Immature natural killer cell (primary cell): ENCODE measurements around the gene ATXN7L3. TPM values are rescaled to one million over a fixed set of nuclear protein-coding genes. Genes with fewer than 3 reads are reported as not detected.
"Not testable (repeated sequence)": the region's sequence is repeated elsewhere in the genome, so short reads cannot be mapped to it uniquely, and the experiment has no call there.

Source experiments
- DNase-seq, 3 donors: peaks; one replicate each; pipeline ENCODE4 v3.0.0; 2022; ENCODE audit warnings: mixed read lengths in 1 of 3
- H3K27ac Mint-ChIP-seq, 6 donors: one replicate each; pipeline ENCODE4 v1.8.0; 2020; ENCODE audit warnings: mixed read lengths in 6 of 6, mild to moderate bottlenecking in 5 of 6, inconsistent platforms in 4 of 6, moderate library complexity in 3 of 6
- H3K27me3 Mint-ChIP-seq, 3 donors: one replicate each; pipeline ENCODE4 v1.8.0; 2020 to 2021; ENCODE audit warnings: low read depth in 3 of 3, mild to moderate bottlenecking in 3 of 3, mixed read lengths in 3 of 3, moderate library complexity in 3 of 3, inconsistent platforms in 1 of 3
- H3K36me3 Mint-ChIP-seq, 3 donors: one replicate each; pipeline ENCODE4 v1.8.0; 2020; ENCODE audit warnings: mixed read lengths in 3 of 3, inconsistent platforms in 2 of 3, mild to moderate bottlenecking in 2 of 3
- H3K4me1 Mint-ChIP-seq, 2 donors: one replicate each; pipeline ENCODE4 v1.8.0; 2020; ENCODE audit warnings: inconsistent platforms in 2 of 2, mild to moderate bottlenecking in 2 of 2, mixed read lengths in 2 of 2, moderate library complexity in 1 of 2
- H3K4me3 Mint-ChIP-seq, 5 donors: one replicate each; pipeline ENCODE4 v1.8.0; 2020; ENCODE audit warnings: mild to moderate bottlenecking in 5 of 5, mixed read lengths in 5 of 5, inconsistent platforms in 3 of 5, moderate library complexity in 3 of 5
- H3K9me3 Mint-ChIP-seq, 6 donors: one replicate each; pipeline ENCODE4 v1.8.0; 2020; ENCODE audit warnings: mild to moderate bottlenecking in 6 of 6, mixed read lengths in 6 of 6, inconsistent platforms in 4 of 6, moderate library complexity in 3 of 6
- polyA plus RNA-seq, 3 donors: library from polyadenylated mRNA; unstranded; fragments of 300-500 nt; fragmentation: Illumina TruSeq; gene quantifications; one replicate each; pipeline ENCODE4 v1.2.3, GENCODE V29; 2021

Gene ATXN7L3, protein sequence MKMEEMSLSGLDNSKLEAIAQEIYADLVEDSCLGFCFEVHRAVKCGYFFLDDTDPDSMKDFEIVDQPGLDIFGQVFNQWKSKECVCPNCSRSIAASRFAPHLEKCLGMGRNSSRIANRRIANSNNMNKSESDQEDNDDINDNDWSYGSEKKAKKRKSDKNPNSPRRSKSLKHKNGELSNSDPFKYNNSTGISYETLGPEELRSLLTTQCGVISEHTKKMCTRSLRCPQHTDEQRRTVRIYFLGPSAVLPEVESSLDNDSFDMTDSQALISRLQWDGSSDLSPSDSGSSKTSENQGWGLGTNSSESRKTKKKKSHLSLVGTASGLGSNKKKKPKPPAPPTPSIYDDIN
- 10 to 100 TPM in 1 of 3 donors, 1 to 10 TPM in 2; 5.1 to 11.9 (median 6.8) TPM for polyA plus RNA-seq

DNA sequence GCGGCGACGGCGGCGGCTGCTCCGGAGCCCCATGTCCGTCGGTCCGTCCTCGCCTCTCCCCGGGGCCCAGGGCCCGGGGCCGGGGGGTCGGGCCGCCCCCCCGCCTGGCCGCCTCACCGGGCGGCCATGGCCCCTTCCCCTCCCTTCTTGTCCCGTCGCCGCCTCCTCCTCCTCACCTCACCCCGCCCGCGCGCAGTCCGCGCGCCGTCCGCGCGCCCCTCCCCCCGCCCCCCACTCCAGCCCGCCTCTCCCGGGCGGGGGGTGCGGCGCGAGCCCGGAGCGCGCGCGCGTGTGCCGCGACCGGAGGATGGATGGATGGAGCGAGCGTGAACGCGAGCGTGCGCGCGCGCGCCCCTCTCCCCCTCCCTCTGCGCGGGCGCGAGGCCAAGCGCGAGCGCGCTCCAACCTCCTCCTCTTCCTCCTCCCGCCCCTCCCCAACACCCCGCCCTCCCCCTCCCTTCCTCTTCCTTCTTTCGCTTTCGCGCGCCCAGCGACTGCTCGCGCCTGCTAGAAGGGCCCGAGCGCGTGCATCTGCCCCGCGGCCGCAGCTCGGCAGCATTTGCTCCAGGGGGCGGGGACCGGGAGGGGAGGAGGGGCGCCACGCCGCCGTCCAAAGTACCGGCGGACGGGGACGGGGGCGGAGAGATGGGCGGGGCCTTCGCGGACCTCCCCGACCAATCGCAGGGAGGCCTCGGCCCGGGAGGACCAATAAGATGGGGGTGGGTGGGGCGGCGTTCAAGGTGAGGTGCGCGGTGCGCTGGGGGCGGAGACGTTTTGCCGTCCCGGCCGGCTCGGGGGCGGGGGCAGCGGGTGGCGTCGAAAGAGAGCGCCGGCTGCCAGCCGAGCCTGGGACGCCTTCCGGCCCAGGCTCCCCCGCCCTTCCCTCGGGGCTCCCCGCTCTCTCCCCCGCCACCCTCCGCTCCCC is at the start of gene ATXN7L3:
TSS of gene ATXN7L3 (minus strand) at position 332 of the 925 bp plus-strand sequence. CDS start 1,814 bp downstream, outside the sequence.
- Mint-ChIP-seq H3K4me1 (peaks cover 36 to 49% of the 10 kb centered on the region in 2 donors), H3K9me3 (no peaks in the 10 kb centered on the region), H3K27me3 (peaks cover 0 to 13% (median 10%) of the 10 kb centered on the region in 3 donors), H3K4me3 (peak within 1 kb of the TSS; percentile 88 to 94 (median 90)), H3K27ac (peak within 1 kb of the TSS; percentile 84 to 98 (median 95)), H3K36me3 (peaks cover 0 to 10% (median 3%) of the 10 kb centered on the region in 3 donors)
- DNase-seq: peak; percentile 96 to 98 (median 98)

DNA sequence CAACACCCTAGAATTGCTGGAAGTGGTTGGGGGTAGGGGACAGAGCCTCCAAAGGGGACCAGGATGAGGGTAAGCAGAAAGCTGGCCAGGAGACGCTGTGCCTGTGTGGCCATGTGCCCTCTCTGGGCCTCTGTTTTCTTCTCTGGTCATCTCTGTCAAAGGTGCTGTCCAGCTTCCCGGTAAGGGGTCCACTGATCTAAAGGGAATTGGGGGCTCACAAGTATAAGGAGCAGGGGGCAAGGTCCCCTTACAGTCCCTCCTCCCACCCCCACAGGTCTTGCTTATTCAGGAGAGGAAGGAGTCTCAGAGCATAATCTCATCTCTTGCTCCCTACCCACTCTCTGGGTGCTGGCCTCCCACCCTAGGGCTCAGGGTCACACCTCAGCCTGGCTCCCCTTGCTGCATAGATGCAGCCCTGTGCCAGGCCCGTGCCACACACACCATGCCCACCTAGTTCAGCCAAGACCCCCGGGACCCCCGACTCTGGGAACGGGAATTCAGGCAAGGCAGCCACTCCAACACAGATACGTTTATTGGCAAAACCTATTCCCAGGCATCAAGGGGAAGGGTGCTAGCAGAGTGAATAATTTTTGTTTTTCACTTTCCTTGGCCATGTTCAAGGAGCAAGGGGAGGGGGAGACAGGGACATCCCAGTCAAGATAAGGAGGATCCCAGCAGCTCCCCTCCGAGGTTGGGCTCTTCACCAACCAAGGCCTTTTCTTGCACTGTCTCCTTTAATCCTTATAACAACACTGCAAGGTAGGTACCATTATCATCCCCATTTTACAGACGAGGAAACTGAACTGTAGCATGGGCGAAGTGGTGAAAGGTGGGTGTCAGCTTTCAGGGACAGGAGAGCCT is 48.4 kb upstream of the ATXN7L3 start:
- DNase-seq: no peak
- H3K27me3 Mint-ChIP-seq: peaks cover 9 to 16% (median 10%) of the 10 kb centered on the region in 3 donors
- H3K4me3 Mint-ChIP-seq: no peak overlapping the region
- H3K27ac Mint-ChIP-seq: peak overlapping the region; percentile 31 to 85 (median 66)
- H3K9me3 Mint-ChIP-seq: no peaks in the 10 kb centered on the region
- peaks cover 44% of the 10 kb centered on the region in 2 donors for H3K4me1 Mint-ChIP-seq
- H3K36me3 Mint-ChIP-seq: peaks cover 0 to 1% (median 0%) of the 10 kb centered on the region in 3 donors

DNA sequence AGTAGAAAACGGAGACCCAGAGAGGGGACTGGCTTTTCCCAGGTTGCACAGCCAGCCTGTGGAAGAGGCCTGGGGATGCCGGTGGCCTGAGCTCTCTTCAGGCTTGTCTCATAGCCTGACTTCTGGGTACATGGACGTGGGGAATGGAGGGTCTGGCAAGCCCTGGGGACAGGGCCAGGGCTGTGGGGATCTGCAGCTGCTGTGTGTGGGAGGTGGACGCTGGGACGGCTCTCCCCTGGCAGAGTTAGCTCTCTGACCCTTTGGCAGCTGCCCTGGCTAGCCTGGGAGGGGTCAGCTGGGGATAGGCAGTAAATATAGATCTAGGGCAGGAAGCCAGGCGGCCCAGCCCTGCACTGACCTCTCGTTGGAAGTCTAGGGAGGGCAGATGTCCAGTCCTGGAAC is 47.8 kb upstream of the ATXN7L3 start:
- peak overlapping the region in 5 of 6 donors; percentile 31 to 92 (median 76) for H3K27ac Mint-ChIP-seq
- H3K27me3 Mint-ChIP-seq: peaks cover 9 to 16% (median 10%) of the 10 kb centered on the region in 3 donors
- H3K4me1 Mint-ChIP-seq: peaks cover 44% of the 10 kb centered on the region in 2 donors
- DNase-seq: no peak
- no peak overlapping the region for H3K4me3 Mint-ChIP-seq
- peaks cover 0 to 3% (median 0%) of the 10 kb centered on the region in 3 donors for H3K36me3 Mint-ChIP-seq
- no peaks in the 10 kb centered on the region for H3K9me3 Mint-ChIP-seq

DNA sequence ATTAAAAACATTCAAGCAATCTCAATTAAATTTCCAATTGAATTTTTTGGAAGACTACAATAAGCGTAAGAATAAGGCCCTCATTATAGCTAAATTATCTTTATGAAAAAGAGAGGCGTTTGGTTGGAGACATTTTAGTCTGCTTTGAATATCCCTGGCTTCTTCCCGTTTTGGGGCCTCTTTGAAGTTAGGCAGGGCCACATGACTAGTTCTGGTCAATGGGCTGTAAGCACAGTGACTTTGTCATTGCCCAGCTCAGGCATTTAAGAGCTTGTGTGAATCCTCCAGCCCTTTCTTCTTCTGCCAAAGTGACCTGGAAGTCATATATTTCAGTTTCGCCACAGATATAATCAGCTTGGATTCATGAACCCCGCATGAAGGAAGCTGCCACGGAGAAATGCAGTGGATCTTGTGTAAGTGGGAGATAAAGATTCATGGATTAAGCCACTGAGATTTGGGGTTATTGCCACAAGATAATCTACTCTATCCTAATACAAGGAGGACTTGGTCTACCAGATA is 41.5 kb upstream of the ATXN7L3 start:
- no peak overlapping the region for H3K27ac Mint-ChIP-seq
- H3K36me3 Mint-ChIP-seq: peaks cover 0 to 3% (median 0%) of the 10 kb centered on the region in 3 donors
- no peaks in the 10 kb centered on the region for H3K9me3 Mint-ChIP-seq

DNA sequence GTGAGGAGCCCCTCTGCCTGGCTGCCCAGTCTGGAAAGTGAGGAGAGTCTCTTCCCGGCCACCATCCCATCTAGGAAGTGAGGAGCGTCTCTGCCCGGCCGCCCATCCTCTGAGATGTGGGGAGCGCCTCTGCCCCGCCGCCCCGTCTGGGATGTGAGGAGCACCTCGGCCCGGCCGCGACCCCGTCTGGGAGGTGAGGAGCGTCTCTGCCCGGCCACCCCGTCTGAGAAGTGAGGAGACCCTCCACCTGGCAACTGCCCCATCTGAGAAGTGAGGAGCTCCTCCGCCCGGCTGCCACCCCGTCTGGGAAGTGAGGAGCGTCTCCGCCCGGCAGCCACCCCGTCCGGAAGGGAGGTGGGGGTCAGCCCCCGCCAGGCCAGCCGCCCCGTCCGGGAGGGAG is 38.2 kb upstream of the ATXN7L3 start:
- H3K27ac Mint-ChIP-seq, H3K4me1 Mint-ChIP-seq, H3K36me3 Mint-ChIP-seq, H3K9me3 Mint-ChIP-seq, H3K4me3 Mint-ChIP-seq, H3K27me3 Mint-ChIP-seq, DNase-seq: not testable (repeated sequence)

More for the DNA sequence above, 41.5 kb upstream of the ATXN7L3 start:
- Mint-ChIP-seq H3K4me3 (no peak overlapping the region), H3K27me3 (peaks cover 2 to 10% (median 8%) of the 10 kb centered on the region in 3 donors), H3K4me1 (peaks cover 10 to 12% of the 10 kb centered on the region in 2 donors)
- DNase-seq: no peak

DNA sequence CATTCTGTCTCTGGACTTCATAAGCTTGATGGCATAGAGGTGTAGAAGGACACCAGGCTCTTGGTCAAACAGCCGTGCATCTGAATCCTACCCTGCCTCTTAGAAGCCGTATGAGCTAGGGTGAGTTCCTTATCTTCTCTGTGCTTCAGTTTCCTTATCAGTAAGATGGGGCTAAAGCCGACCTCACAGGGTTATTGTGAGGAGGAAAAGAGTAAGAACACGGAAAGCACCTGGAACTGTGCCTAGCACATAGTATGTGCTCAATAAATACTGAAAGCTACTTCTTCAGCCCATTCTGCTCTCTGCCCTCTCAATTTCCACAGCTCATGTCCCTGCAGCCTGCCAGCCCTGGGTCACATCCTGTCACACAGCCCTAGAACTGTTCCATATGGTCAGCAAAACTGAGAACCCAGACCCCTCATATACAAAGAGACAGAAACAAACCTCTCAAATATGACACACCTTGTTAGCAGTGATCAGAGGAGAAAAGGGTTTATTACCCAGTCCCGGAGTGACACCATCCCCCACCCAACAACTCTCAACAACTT is 36.8 kb upstream of the ATXN7L3 start:
- Mint-ChIP-seq H3K27ac (no peak overlapping the region), H3K36me3 (no peaks in the 10 kb centered on the region), H3K27me3 (peaks cover 0 to 9% (median 3%) of the 10 kb centered on the region in 3 donors), H3K4me3 (no peak overlapping the region), H3K4me1 (peaks cover 2 to 6% of the 10 kb centered on the region in 2 donors), H3K9me3 (no peaks in the 10 kb centered on the region)
- DNase-seq: no peak

DNA sequence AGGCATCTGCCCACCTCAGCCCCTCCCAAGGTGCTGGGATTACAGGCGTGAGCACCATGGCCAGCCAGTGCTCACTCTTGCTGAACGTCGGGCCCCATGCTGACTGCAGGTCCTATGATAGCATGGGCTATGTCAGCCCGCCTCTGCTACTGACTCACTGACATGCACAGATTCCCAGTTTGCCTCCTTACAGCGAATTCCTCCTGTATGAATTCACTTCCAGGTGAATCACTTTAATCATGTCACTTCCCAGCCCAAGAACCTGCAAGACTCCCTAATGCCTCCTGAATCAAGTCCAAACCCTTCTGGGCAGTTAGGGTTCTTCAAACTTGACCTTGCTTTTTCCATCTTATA is 35.9 kb upstream of the ATXN7L3 start:
- DNase-seq: no peak
- H3K9me3 Mint-ChIP-seq: no peaks in the 10 kb centered on the region
- H3K36me3 Mint-ChIP-seq: no peaks in the 10 kb centered on the region
- no peak overlapping the region for H3K27ac Mint-ChIP-seq
- H3K4me3 Mint-ChIP-seq: no peak overlapping the region
- H3K27me3 Mint-ChIP-seq: peaks cover 0 to 8% (median 3%) of the 10 kb centered on the region in 3 donors
- peaks cover 2 to 6% of the 10 kb centered on the region in 2 donors for H3K4me1 Mint-ChIP-seq

DNA sequence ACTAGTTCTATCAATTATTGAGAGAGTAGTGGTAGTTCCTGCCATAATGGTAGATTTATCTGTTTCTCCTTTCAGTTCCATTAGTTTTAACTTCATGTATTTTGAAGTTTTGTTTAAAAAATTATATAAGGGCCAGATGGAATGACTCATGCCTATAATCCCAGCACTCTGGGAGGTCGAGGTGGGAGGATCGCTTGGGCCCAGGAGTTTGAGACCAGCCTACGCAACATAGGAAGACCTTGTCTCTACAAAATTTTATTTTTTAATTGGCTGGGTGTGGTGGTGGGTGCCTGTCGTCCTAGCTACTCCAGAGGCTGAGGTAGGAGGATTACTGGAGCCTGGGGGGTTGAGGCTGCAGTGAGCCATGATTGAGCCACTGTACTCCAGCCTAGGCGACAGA is 33.9 kb upstream of the ATXN7L3 start:
- H3K4me1 Mint-ChIP-seq: peaks cover 2 to 6% of the 10 kb centered on the region in 2 donors
- peaks cover 0 to 10% (median 2%) of the 10 kb centered on the region in 3 donors for H3K27me3 Mint-ChIP-seq
- no peak overlapping the region for H3K27ac Mint-ChIP-seq
- H3K9me3 Mint-ChIP-seq: no peaks in the 10 kb centered on the region
- no peaks in the 10 kb centered on the region for H3K36me3 Mint-ChIP-seq
- DNase-seq: no peak
- H3K4me3 Mint-ChIP-seq: no peak overlapping the region

DNA sequence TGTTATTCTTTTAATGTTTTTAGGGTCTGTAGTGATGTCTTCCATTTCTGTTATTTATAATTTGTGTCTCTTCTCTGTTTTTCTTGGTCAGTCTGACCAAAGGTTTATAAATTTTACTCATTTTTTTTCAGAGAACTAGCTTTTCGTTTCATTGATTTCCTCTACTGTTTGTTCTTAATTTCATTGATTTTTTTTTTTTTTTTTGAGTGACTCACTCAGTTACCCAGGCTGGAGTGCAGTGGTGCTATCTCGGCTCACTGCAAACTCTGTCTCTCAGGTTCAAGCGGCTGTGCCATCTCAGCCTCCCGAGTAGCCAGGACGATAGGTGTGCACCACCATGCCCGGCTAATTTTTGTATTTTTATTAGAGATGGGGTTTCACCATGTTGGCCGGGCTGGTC is 32.4 kb upstream of the ATXN7L3 start:
- peaks cover 0 to 10% (median 2%) of the 10 kb centered on the region in 3 donors for H3K27me3 Mint-ChIP-seq
- H3K27ac Mint-ChIP-seq: no peak overlapping the region
- DNase-seq: no peak
- no peaks in the 10 kb centered on the region for H3K36me3 Mint-ChIP-seq
- no peaks in the 10 kb centered on the region for H3K9me3 Mint-ChIP-seq
- H3K4me3 Mint-ChIP-seq: no peak overlapping the region
- peaks cover 2 to 6% of the 10 kb centered on the region in 2 donors for H3K4me1 Mint-ChIP-seq

DNA sequence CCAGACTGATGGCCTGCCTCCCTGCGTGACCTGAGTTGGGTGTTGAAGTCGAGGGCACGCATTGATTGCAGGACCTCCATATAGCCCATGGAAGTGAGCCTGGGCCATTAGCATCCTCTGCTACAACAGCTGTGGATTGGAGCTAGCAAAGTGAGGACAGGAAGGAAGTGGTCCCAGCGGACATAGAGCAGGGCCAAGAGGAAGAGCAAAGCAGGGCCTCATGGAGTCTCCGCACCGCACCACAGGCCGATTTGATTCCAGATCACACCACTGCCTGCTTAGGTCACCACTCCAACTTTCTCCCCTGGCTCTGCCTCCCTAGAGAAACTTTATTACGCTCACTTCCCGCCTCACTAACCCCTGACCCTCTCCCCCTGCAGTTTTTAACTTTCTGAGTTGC is 30.5 kb upstream of the ATXN7L3 start:
- Mint-ChIP-seq H3K27me3 (peaks cover 0 to 6% (median 2%) of the 10 kb centered on the region in 3 donors), H3K9me3 (no peaks in the 10 kb centered on the region), H3K36me3 (no peaks in the 10 kb centered on the region), H3K27ac (no peak overlapping the region), H3K4me3 (no peak overlapping the region), H3K4me1 (peaks cover 1 to 5% of the 10 kb centered on the region in 2 donors)
- no peak for DNase-seq

DNA sequence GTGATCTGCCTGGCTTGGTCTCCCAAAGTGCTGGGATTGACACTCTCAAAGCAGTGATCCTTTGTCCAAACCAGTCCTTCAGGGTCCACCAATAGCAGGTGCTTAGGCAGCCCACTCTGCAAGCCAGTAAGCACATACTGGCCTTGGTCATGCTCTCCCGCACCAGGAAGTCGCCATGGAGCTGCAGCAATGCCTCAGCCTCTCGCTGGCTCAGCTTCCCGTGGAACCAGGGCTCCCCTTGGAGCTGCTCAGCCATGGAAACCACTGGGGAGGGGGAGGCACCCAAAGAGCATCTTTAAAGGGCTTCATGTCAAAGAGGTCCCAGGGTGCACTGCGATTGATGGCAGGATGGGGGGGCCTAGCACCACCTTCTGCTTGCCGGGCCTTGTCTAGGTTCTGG is 29.4 kb upstream of the ATXN7L3 start:
- Mint-ChIP-seq H3K27me3 (peaks cover 0 to 3% (median 2%) of the 10 kb centered on the region in 3 donors), H3K4me3 (no peak overlapping the region), H3K4me1 (no peaks in the 10 kb centered on the region), H3K36me3 (no peaks in the 10 kb centered on the region), H3K9me3 (no peaks in the 10 kb centered on the region), H3K27ac (no peak overlapping the region)
- no peak for DNase-seq

DNA sequence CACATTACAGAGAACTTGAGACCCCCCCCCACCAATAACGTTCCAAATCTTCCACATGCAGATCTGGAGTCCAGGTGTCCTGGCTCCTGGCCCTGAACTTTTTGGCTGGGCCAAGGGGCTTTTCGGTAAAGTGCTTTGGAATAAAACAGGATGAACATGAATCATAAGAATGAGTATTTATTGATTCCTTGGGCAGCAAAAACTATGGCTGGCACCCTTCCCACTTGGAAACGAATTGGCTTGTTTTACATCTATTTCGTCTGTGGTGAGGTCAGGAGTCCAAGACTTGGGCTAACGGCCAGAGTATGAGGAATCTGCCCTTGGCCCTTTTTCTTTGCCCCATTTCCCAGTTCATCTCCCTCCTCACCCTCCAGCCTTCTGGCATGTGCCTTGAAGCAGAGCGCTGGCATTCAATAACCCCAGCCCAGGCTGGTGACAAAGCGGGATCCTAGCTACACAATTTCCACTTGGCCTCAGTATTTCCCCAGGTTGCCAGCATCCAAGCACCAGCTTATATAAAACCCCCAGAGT is 23.9 kb upstream of the ATXN7L3 start:
- Mint-ChIP-seq H3K4me1 (peaks cover 15 to 16% of the 10 kb centered on the region in 2 donors), H3K27ac (peak overlapping the region in 2 of 6 donors; percentile 19 to 35), H3K4me3 (peak overlapping the region in 3 of 5 donors; percentile 33 to 91 (median 36)), H3K9me3 (no peaks in the 10 kb centered on the region), H3K27me3 (peaks cover 8 to 12% (median 9%) of the 10 kb centered on the region in 3 donors), H3K36me3 (no peaks in the 10 kb centered on the region)
- DNase-seq: no peak
